OCI-LY1 (cell line): ENCODE results near the gene EFHC1.

Experiments
- H2AFZ ChIP-seq: fragments of 200-600 bp; sonication (generic), shearing (Covaris generic); 2 replicates; pipeline ENCODE4 v1.6.0; 2014; ENCODE audit warnings: antibody characterized with exemption, mild to moderate bottlenecking, low read length
- H3F3A ChIP-seq: fragments of 200-600 bp; sonication (generic), shearing (Covaris generic); 2 replicates; pipeline ENCODE4 v1.6.0; 2014; ENCODE audit warnings: mild to moderate bottlenecking, antibody characterized with exemption, low read length, moderate library complexity; ENCODE audit not compliant: insufficient read depth
- H3K27ac ChIP-seq: fragments of 200-600 bp; sonication (generic); 2 replicates; pipeline ENCODE4 v1.5.1; 2014; ENCODE audit warnings: low read length, mixed run types, mild to moderate bottlenecking, low read depth; ENCODE audit not compliant: poor library complexity, severe bottlenecking
- H3K27me3 ChIP-seq: fragments of 200-600 bp; sonication (generic); 2 replicates; pipeline ENCODE4 v1.6.0; 2014; ENCODE audit warnings: antibody characterized with exemption, mild to moderate bottlenecking, low read length, moderate library complexity; ENCODE audit not compliant: insufficient read depth
- H3K36me3 ChIP-seq: fragments of 200-600 bp; sonication (generic); 2 replicates; pipeline ENCODE4 v1.6.1; 2014; ENCODE audit warnings: mild to moderate bottlenecking, antibody characterized with exemption, low read length, moderate library complexity, mixed read lengths; ENCODE audit not compliant: insufficient read depth
- H3K4me1 ChIP-seq: fragments of 200-600 bp; sonication (generic); 2 replicates; pipeline ENCODE4 v1.5.1; 2014; ENCODE audit warnings: mild to moderate bottlenecking, low read length, moderate library complexity; ENCODE audit not compliant: insufficient read depth, severe bottlenecking
- H3K4me2 ChIP-seq: fragments of 200-600 bp; sonication (generic), shearing (Covaris generic); 2 replicates; pipeline ENCODE4 v1.6.1; 2014; ENCODE audit warnings: low read length
- H3K4me3 ChIP-seq: fragments of 200-600 bp; sonication (generic); 2 replicates; pipeline ENCODE4 v1.5.1; 2014; ENCODE audit warnings: low read length, low read depth, mild to moderate bottlenecking, mixed read lengths; ENCODE audit not compliant: poor library complexity, severe bottlenecking
- H3K79me2 ChIP-seq: fragments of 200-600 bp; shearing (Covaris generic); 2 replicates; pipeline ENCODE4 v1.6.1; 2016; ENCODE audit warnings: mixed run types, low read length, mixed read lengths; ENCODE audit not compliant: insufficient read depth
- H3K9ac ChIP-seq: fragments of 200-600 bp; sonication (generic), shearing (Covaris generic); 2 replicates; pipeline ENCODE4 v1.6.1; 2014; ENCODE audit warnings: mild to moderate bottlenecking, low read length, mixed read lengths
- H3K9me2 ChIP-seq: fragments of 200-600 bp; sonication (generic), shearing (Covaris generic); 2 replicates; pipeline ENCODE4 v1.6.1; 2014; ENCODE audit warnings: low read depth, mild to moderate bottlenecking, low read length, mixed read lengths
- H3K9me3 ChIP-seq: fragments of 200-600 bp; shearing (Covaris generic); 2 replicates; pipeline ENCODE4 v1.6.1; 2014; ENCODE audit warnings: low read length, mixed read lengths
- H4K20me1 ChIP-seq: fragments of 200-600 bp; sonication (generic), shearing (Covaris generic); 2 replicates; pipeline ENCODE4 v1.6.0; 2016; ENCODE audit warnings: mild to moderate bottlenecking, low read length; ENCODE audit not compliant: insufficient read depth
- CTCF ChIP-seq: fragments of 200-600 bp; sonication (generic), shearing (Covaris generic); IDR thresholded peaks from 2 replicates; pipeline ENCODE4 v1.5.1; 2017; ENCODE audit warnings: mild to moderate bottlenecking, antibody characterized with exemption, low read length, moderate library complexity, mixed read lengths
- EZH2 ChIP-seq: fragments of 200-600 bp; sonication (generic), shearing (Covaris generic); IDR thresholded peaks from 2 replicates; pipeline ENCODE4 v1.8.0; 2017; ENCODE audit warnings: borderline replicate concordance, mixed run types, mild to moderate bottlenecking, antibody characterized with exemption, low read length, moderate library complexity, mixed read lengths

The EFHC1 gene

GRCh38 chr6:52541135-52541534 is 121.0 kb downstream of the EFHC1 start:
- Histone ChIP-seq H3K27ac (peak overlapping the region; percentile 99), H3K27me3 (no peaks in the 10 kb centered on the region), H3K4me1 (peaks cover 100% of the 10 kb centered on the region), H3K36me3 (peaks cover 7% of the 10 kb centered on the region; the same call in 1 of the 2 replicates), H3K9me3 (no peaks in the 10 kb centered on the region), H2AFZ (no peak overlapping the region), H3K79me2 (peaks cover 72% of the 10 kb centered on the region), H3K9me2 (no peaks in the 10 kb centered on the region), H3K4me3 (no peak overlapping the region), H4K20me1 (no peaks in the 10 kb centered on the region), H3F3A (peaks cover 3% of the 10 kb centered on the region; the same call in 1 of the 2 replicates), H3K4me2 (peak overlapping the region; percentile 36; the same call in 1 of the 2 replicates), H3K9ac (no peak overlapping the region; the same call in 1 of the 2 replicates)
- TF ChIP-seq CTCF (no peak), EZH2 (no peak)

DNA sequence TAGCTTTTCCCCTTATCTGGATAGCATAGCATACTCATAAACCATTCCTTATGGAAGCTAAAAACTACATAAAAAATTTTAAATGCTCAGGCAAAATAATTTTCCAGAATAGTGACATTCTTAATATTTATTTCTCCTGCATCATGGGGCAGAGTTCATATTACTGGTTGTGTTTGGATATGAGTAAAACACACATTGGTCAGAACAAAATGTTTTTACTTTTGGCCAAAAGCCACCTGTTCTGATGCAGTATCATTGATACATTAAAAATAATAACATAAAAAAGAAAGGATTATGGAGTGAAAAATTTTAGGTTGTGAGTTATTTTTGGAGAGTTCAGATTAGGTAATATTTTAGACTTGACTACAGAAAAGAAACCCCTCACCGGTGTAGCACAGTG is 123.1 kb downstream of the EFHC1 start:
- H3K27me3 ChIP-seq, result no peaks in the 10 kb centered on the region
- H3K36me3 ChIP-seq, result peaks cover 7% of the 10 kb centered on the region; the same call in 1 of the 2 replicates
- H3K9me2 ChIP-seq, result no peaks in the 10 kb centered on the region
- no peaks in the 10 kb centered on the region for H3K9me3 ChIP-seq
- H3K4me3 ChIP-seq, result no peak overlapping the region
- H3K4me2 ChIP-seq, result peak overlapping the region; percentile 12; the same call in 1 of the 2 replicates
- H3F3A ChIP-seq, result no peaks in the 10 kb centered on the region
- no peak for TF ChIP-seq CTCF
- no peak for TF ChIP-seq EZH2
- H3K4me1 ChIP-seq, result peaks cover 100% of the 10 kb centered on the region
- peak overlapping the region; percentile 16; the same call in 1 of the 2 replicates for H3K9ac ChIP-seq
- no peaks in the 10 kb centered on the region for H4K20me1 ChIP-seq
- no peak overlapping the region for H2AFZ ChIP-seq
- H3K79me2 ChIP-seq, result peaks cover 91% of the 10 kb centered on the region
- peak overlapping the region; percentile 99 for H3K27ac ChIP-seq

DNA sequence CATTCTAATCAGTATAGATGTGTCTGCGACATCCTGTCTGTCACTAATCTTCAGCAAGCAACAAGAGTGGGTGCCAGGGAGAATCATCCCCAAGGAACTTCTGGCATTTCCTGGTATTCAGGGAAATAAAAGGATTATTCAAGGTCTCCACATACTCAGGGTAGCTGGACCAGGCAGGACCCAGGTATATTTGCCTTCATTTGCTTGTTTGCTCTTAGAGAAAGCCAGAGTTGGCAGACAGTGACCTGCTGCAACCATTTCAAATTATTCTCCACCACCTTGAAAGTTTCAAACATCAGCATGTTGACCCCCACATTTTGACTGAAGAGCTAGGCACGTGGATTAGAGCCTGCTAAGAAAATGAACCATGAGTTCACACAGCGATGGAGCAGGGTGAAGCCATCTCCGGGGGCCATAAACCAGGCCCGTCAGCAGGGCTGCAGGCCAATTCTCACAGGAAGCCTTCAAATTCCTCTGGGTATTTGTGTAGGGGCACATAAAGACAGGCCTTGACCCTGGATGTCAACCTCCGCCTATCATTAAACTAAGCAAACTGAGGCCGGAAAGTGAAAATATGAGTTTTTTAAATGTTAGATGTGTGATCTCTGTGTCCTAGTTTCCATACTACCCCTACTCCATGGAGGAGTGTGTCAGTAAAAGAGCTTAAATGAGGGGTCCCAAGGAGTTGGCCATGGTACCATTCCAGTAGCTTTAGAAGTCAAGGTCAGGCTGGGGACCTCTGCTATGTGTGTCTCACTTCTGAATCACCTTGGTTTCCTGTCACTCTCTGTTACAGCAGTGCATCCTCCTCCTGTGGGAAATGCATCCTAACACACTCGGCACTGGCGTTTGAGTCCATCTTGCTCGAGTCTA is 123.8 kb downstream of the EFHC1 start:
- Histone ChIP-seq H4K20me1 (no peaks in the 10 kb centered on the region), H3K27ac (peak overlapping the region; percentile 99), H3K9ac (peak overlapping the region; percentile 26; the same call in 1 of the 2 replicates), H3K4me2 (peak overlapping the region; percentile 20; the same call in 1 of the 2 replicates), H3K9me3 (no peaks in the 10 kb centered on the region), H3K9me2 (no peaks in the 10 kb centered on the region), H3K36me3 (peaks cover 7% of the 10 kb centered on the region; the same call in 1 of the 2 replicates), H3K27me3 (no peaks in the 10 kb centered on the region), H3K79me2 (peaks cover 89% of the 10 kb centered on the region), H3F3A (no peaks in the 10 kb centered on the region), H2AFZ (no peak overlapping the region), H3K4me3 (peak overlapping the region; percentile 5), H3K4me1 (peaks cover 100% of the 10 kb centered on the region)
- no peak for TF ChIP-seq EZH2
- TF ChIP-seq CTCF, result no peak
